SK-N-SH (cell line): ENCODE results near the gene QSOX1.
A peak's percentile ranks its signal among the peaks of the same experiment; 100 is the strongest.

ENCODE experiments used
- POLR2AphosphoS5 ChIP-seq: IDR thresholded peaks from 2 replicates; pipeline ENCODE4 v1.6.1; 2012; ENCODE audit warnings: low read depth, low read length
- RFX5 ChIP-seq: IDR thresholded peaks from 2 replicates; pipeline ENCODE4 v1.6.1; 2012; ENCODE audit warnings: mild to moderate bottlenecking, improper control_type of control experiment, low read length
- SIN3A ChIP-seq: IDR thresholded peaks from 2 replicates; pipeline ENCODE4 v1.6.1; 2012; ENCODE audit warnings: low read depth, mild to moderate bottlenecking, low read length, moderate library complexity, borderline replicate concordance
- YY1 ChIP-seq: IDR thresholded peaks from 2 replicates; pipeline ENCODE4 v1.4.0; 2012; ENCODE audit warnings: low read depth, mild to moderate bottlenecking
- TF ChIP-seq, protein P1 (sequence below): fragments of 200-600 bp; sonication (generic); IDR thresholded peaks from 2 replicates; pipeline ENCODE4 v1.6.1; 2017; ENCODE audit warnings: antibody characterized with exemption, mild to moderate bottlenecking, moderate library complexity
- TF ChIP-seq, protein P2 (sequence below): IDR thresholded peaks from 2 replicates; pipeline ENCODE4 v1.6.1; 2012; ENCODE audit warnings: mild to moderate bottlenecking, low read depth, low read length, moderate library complexity

DNA sequence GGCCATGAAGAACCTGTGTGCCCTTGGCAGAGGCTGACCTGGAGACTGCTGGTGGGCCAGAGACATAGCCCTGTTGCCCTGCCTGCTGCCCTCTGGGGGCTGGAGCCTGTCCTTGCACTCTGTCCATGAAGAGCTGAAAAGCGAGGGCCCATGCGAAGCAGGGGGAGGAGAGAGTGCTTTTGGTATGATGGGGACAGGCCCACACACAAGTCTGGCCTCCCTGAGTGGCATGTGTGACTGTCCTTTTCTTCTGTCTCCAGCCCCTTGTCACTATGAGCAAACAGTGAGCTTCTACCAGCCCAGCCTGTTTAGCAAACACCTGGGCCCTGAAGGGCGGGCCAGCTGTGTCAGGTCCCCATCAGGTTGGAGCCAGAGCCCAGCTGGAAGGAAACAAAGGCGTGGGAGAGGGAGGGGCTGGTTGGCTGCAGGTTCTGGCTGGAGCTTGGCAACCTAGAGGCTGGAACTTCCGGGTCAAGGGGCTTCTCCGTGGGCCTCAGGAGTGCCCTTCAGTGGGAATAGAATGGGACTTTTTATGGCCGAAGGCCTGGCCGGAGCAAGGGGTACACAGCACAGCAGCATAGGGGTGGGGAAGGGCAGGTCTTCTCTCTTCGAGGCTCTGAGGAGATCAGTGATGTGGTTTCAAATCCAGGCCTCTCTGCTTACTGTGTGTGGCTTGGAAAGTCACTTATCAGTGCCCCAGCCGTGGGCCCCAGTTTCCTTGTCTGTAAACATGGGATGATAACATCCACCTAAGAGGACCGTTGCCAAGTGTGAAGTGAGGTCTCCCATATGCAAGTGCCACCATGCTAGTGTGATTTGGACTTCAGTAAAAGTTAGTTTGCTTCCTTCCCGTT is 14.3 kb downstream of the QSOX1 start:
- TF ChIP-seq, protein P1, sequence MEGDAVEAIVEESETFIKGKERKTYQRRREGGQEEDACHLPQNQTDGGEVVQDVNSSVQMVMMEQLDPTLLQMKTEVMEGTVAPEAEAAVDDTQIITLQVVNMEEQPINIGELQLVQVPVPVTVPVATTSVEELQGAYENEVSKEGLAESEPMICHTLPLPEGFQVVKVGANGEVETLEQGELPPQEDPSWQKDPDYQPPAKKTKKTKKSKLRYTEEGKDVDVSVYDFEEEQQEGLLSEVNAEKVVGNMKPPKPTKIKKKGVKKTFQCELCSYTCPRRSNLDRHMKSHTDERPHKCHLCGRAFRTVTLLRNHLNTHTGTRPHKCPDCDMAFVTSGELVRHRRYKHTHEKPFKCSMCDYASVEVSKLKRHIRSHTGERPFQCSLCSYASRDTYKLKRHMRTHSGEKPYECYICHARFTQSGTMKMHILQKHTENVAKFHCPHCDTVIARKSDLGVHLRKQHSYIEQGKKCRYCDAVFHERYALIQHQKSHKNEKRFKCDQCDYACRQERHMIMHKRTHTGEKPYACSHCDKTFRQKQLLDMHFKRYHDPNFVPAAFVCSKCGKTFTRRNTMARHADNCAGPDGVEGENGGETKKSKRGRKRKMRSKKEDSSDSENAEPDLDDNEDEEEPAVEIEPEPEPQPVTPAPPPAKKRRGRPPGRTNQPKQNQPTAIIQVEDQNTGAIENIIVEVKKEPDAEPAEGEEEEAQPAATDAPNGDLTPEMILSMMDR = peak; percentile 68
- TF ChIP-seq, protein P2, sequence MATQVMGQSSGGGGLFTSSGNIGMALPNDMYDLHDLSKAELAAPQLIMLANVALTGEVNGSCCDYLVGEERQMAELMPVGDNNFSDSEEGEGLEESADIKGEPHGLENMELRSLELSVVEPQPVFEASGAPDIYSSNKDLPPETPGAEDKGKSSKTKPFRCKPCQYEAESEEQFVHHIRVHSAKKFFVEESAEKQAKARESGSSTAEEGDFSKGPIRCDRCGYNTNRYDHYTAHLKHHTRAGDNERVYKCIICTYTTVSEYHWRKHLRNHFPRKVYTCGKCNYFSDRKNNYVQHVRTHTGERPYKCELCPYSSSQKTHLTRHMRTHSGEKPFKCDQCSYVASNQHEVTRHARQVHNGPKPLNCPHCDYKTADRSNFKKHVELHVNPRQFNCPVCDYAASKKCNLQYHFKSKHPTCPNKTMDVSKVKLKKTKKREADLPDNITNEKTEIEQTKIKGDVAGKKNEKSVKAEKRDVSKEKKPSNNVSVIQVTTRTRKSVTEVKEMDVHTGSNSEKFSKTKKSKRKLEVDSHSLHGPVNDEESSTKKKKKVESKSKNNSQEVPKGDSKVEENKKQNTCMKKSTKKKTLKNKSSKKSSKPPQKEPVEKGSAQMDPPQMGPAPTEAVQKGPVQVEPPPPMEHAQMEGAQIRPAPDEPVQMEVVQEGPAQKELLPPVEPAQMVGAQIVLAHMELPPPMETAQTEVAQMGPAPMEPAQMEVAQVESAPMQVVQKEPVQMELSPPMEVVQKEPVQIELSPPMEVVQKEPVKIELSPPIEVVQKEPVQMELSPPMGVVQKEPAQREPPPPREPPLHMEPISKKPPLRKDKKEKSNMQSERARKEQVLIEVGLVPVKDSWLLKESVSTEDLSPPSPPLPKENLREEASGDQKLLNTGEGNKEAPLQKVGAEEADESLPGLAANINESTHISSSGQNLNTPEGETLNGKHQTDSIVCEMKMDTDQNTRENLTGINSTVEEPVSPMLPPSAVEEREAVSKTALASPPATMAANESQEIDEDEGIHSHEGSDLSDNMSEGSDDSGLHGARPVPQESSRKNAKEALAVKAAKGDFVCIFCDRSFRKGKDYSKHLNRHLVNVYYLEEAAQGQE = no peak
- TF ChIP-seq POLR2AphosphoS5 (no peak), YY1 (no peak), SIN3A (no peak), RFX5 (no peak)
